Osteoblast (primary cell): ENCODE data around the gene EIF4B. TPM values are rescaled to one million over a fixed set of nuclear protein-coding genes. Genes with fewer than 3 reads are reported as not detected.

Source experiments
- DNase-seq: peaks from one replicate; pipeline ENCODE4 v3.0.0; 2011; ENCODE audit warnings: low spot score, mixed read lengths; ENCODE audit not compliant: insufficient read length; ENCODE audit errors: missing footprints
- H2AFZ ChIP-seq: 2 replicates; pipeline ENCODE4 v1.6.0; 2011; ENCODE audit warnings: mild to moderate bottlenecking, low read length
- H3K27ac ChIP-seq: 2 replicates; pipeline ENCODE4 v1.5.1; 2011; ENCODE audit warnings: mild to moderate bottlenecking, low read depth, low read length, moderate library complexity
- H3K27me3 ChIP-seq: 2 replicates; pipeline ENCODE4 v1.6.0; 2012; ENCODE audit warnings: mild to moderate bottlenecking, control low read depth, inconsistent platforms, low read length, moderate library complexity; ENCODE audit not compliant: insufficient read depth
- H3K36me3 ChIP-seq: 2 replicates; pipeline ENCODE4 v1.5.1; 2011; ENCODE audit warnings: mild to moderate bottlenecking, low read length, control low read depth, moderate library complexity; ENCODE audit not compliant: insufficient read depth
- H3K4me1 ChIP-seq: 2 replicates; pipeline ENCODE4 v1.5.1; 2011; ENCODE audit warnings: mild to moderate bottlenecking, low read length, control low read depth, moderate library complexity; ENCODE audit not compliant: insufficient read depth
- H3K4me2 ChIP-seq: 2 replicates; pipeline ENCODE4 v1.6.0; 2011; ENCODE audit warnings: mild to moderate bottlenecking, low read length; ENCODE audit not compliant: insufficient read depth
- H3K4me3 ChIP-seq: fragments of 200-600 bp; sonication (generic); 3 replicates; pipeline ENCODE4 v1.5.1; 2012; ENCODE audit warnings: mild to moderate bottlenecking, low read length, inconsistent platforms; ENCODE audit not compliant: insufficient read depth
- H3K79me2 ChIP-seq: 2 replicates; pipeline ENCODE4 v1.6.0; 2012; ENCODE audit warnings: mild to moderate bottlenecking, low read length, control low read depth, inconsistent platforms; ENCODE audit not compliant: insufficient read depth
- H3K9me3 ChIP-seq: 2 replicates; pipeline ENCODE4 v1.5.1; 2011; ENCODE audit warnings: low read depth, low read length, control low read depth
- H4K20me1 ChIP-seq: 2 replicates; pipeline ENCODE4 v1.6.0; 2012; ENCODE audit warnings: mild to moderate bottlenecking, low read length, control low read depth; ENCODE audit not compliant: insufficient read depth
- CTCF ChIP-seq: IDR thresholded peaks from 2 replicates; pipeline ENCODE4 v1.5.1; 2011; ENCODE audit warnings: mild to moderate bottlenecking, low read depth, low read length, moderate library complexity; ENCODE audit errors: extremely low read depth
- total RNA-seq: library from RNA; depleted of rRNA; stranded (reverse); fragments of >200 nt; gene quantifications from 2 replicates; pipeline ENCODE4 v1.2.3, GENCODE V29; 2012

Gene EIF4B
- total RNA-seq, 1 donor = 1,332 TPM

- peak overlapping the region; percentile 83 for H2AFZ ChIP-seq
- no peaks in the 10 kb centered on the region for H3K9me3 ChIP-seq
- H3K4me3 ChIP-seq = peak overlapping the region; percentile 64
- H3K36me3 ChIP-seq = no peaks in the 10 kb centered on the region
- peaks cover 4% of the 10 kb centered on the region for H3K27me3 ChIP-seq
- no peaks in the 10 kb centered on the region for H3K79me2 ChIP-seq
- peak overlapping the region; percentile 76 for H3K4me2 ChIP-seq
- H3K4me1 ChIP-seq = no peaks in the 10 kb centered on the region
- no peak overlapping the region for H3K27ac ChIP-seq
- H4K20me1 ChIP-seq = no peaks in the 10 kb centered on the region
- peak; percentile 84 for DNase-seq
- no peak for TF ChIP-seq CTCF
Measured at GRCh38 chr12:52965337-52965731, 40.9 kb upstream of the EIF4B start.

- H3K36me3 ChIP-seq = no peaks in the 10 kb centered on the region
- no peak overlapping the region for H2AFZ ChIP-seq
- no peak overlapping the region for H3K4me2 ChIP-seq
- H3K79me2 ChIP-seq = no peaks in the 10 kb centered on the region
- peaks cover 4% of the 10 kb centered on the region for H3K27me3 ChIP-seq
- H4K20me1 ChIP-seq = no peaks in the 10 kb centered on the region
- DNase-seq = no peak
- H3K9me3 ChIP-seq = no peaks in the 10 kb centered on the region
- peaks cover 6% of the 10 kb centered on the region for H3K4me1 ChIP-seq
- no peak for TF ChIP-seq CTCF
- no peak overlapping the region for H3K4me3 ChIP-seq
- no peak overlapping the region for H3K27ac ChIP-seq
Measured at GRCh38 chr12:52969166-52969795, 37.0 kb upstream of the EIF4B start.

GRCh38 chr12:52969828-52970569 is 36.3 kb upstream of the EIF4B start:
- H3K27ac ChIP-seq = no peak overlapping the region
- DNase-seq = no peak
- no peak for TF ChIP-seq CTCF

GRCh38 chr12:52971679-52972329 is 34.5 kb upstream of the EIF4B start:
- H3K79me2 ChIP-seq = no peaks in the 10 kb centered on the region
- peak overlapping the region; percentile 10 for H3K27ac ChIP-seq
- no peak overlapping the region for H2AFZ ChIP-seq

More at GRCh38 chr12:52969828-52970569, 36.3 kb upstream of the EIF4B start:
- peaks cover 10% of the 10 kb centered on the region for H3K4me1 ChIP-seq
- H3K4me2 ChIP-seq = no peak overlapping the region
- no peaks in the 10 kb centered on the region for H3K36me3 ChIP-seq
- no peaks in the 10 kb centered on the region for H3K79me2 ChIP-seq
- peaks cover 4% of the 10 kb centered on the region for H3K27me3 ChIP-seq
- no peak overlapping the region for H2AFZ ChIP-seq
- no peak overlapping the region for H3K4me3 ChIP-seq
- H4K20me1 ChIP-seq = no peaks in the 10 kb centered on the region
- no peaks in the 10 kb centered on the region for H3K9me3 ChIP-seq

More at GRCh38 chr12:52971679-52972329, 34.5 kb upstream of the EIF4B start:
- no peaks in the 10 kb centered on the region for H4K20me1 ChIP-seq
- H3K4me1 ChIP-seq = peaks cover 11% of the 10 kb centered on the region
- H3K9me3 ChIP-seq = no peaks in the 10 kb centered on the region
- no peak overlapping the region for H3K4me3 ChIP-seq
- peak; percentile 88 for DNase-seq
- no peaks in the 10 kb centered on the region for H3K36me3 ChIP-seq
- no peak overlapping the region for H3K4me2 ChIP-seq
- no peaks in the 10 kb centered on the region for H3K27me3 ChIP-seq
- TF ChIP-seq CTCF = no peak
